Esophagus (tissue), 2 donors: ENCODE results near the gene LRMDA. TPM values are rescaled to one million over a fixed set of nuclear protein-coding genes. Genes with fewer than 3 reads are reported as not detected.

ENCODE experiments used
- H3K27ac ChIP-seq, 2 donors: one replicate each; pipeline ENCODE4 v1.5.1; 2013; ENCODE audit warnings: low read depth in 2 of 2, mild to moderate bottlenecking in 2 of 2, inconsistent platforms in 1 of 2, low read length in 1 of 2, moderate library complexity in 1 of 2
- H3K27me3 ChIP-seq, 2 donors: one replicate each; pipeline ENCODE4 v1.6.1; 2013; ENCODE audit warnings: low read length in 2 of 2, control low read depth in 1 of 2, mild to moderate bottlenecking in 1 of 2; ENCODE audit not compliant: insufficient read depth in 2 of 2, control insufficient read depth in 1 of 2
- H3K36me3 ChIP-seq, 2 donors: one replicate each; pipeline ENCODE4 v1.6.1; 2013; ENCODE audit warnings: low read length in 1 of 2; ENCODE audit not compliant: control insufficient read depth in 2 of 2, insufficient read depth in 2 of 2
- H3K4me1 ChIP-seq, 2 donors: one replicate each; pipeline ENCODE4 v1.6.1; 2013; ENCODE audit warnings: low read length in 1 of 2; ENCODE audit not compliant: control insufficient read depth in 2 of 2, insufficient read depth in 2 of 2
- H3K4me3 ChIP-seq, 2 donors: one replicate each; pipeline ENCODE4 v1.5.1; 2013; ENCODE audit warnings: low read length in 2 of 2, mild to moderate bottlenecking in 2 of 2, low read depth in 1 of 2, moderate library complexity in 1 of 2
- H3K9me3 ChIP-seq, 2 donors: one replicate each; pipeline ENCODE4 v1.6.1; 2013; ENCODE audit warnings: mild to moderate bottlenecking in 2 of 2, low read depth in 1 of 2, low read length in 1 of 2, moderate library complexity in 1 of 2; ENCODE audit not compliant: control insufficient read depth in 2 of 2, insufficient read depth in 1 of 2
- WGBS, 2 donors: extraction: QIAGEN DNeasy Blood & Tissue Kit; methylation state at CpG; one replicate each; pipeline ENCODE4 v1.1.7; 2013; 5-methylcytosine and 5-hydroxymethylcytosine counted together
- polyA plus RNA-seq, 2 donors: library from polyadenylated mRNA; stranded (reverse); fragments of 200-250 nt; gene quantifications; one replicate each; pipeline ENCODE4 v1.2.3, GENCODE V29; 2013
- donor health status: healthy with polysubstance abuse.
- donor health status: Bipolar disorder and iron deficiency.

LRMDA gene
- polyA plus RNA-seq, 2 donors: 1.8 to 4.0 TPM

DNA sequence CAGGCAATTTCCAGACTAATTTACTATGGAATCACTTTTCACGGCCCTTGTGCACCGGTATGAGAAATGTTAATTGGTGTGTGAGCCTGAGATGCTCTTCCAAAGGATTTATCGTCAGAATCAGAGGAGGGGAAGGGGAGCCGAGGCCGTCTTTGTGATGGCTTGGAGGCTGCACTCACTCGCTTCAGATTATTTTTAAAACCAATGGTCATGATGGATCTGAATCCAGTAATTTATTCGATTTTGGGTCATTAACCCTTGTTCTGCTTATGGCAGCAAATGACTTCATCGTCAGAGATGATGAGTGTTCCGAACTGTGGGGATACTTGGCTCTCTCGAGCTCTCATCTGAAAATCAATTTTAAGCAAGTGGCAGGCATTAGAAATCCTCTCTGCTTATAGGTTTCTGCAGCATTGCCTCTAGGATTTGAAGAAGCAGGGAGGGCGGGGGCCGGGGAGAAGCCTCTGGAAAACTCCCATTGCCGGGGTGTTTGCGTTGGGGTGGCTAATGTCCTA is 576.3 kb downstream of the LRMDA start:
- no peaks in the 10 kb centered on the region for H3K4me1 ChIP-seq
- no peaks in the 10 kb centered on the region for H3K36me3 ChIP-seq
- H3K9me3 ChIP-seq: peaks cover 0 to 2% of the 10 kb centered on the region in 2 donors
- 89 to 90% methylated on average over 14 of the region's 14 CpGs for WGBS, 2 donors
- H3K27me3 ChIP-seq: no peaks in the 10 kb centered on the region
- no peak overlapping the region for H3K4me3 ChIP-seq
- H3K27ac ChIP-seq: no peak overlapping the region

DNA sequence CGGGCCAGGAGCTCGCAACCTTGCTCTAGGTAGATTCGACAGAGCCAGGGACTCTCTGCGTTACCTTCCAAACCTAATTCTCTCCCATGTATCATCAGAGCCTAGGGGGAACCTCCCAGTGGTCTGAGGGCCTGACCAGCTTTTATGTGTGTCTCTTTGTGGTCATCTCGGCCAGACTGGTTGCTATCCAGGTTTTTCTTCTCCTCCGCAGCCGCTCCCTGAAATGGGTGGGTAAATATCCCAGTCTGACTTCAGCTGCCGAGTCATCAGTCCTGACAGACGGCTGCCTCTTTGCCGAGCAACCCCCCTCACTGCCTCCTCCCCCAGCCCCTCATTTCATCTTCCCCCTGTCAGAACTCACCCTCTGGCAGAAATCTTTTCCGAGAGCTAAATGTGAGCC is 578.1 kb downstream of the LRMDA start:
- H3K4me1 ChIP-seq: no peaks in the 10 kb centered on the region
- no peaks in the 10 kb centered on the region for H3K27me3 ChIP-seq
- WGBS, 2 donors: 83% methylated on average over 11 of the region's 11 CpGs
- H3K36me3 ChIP-seq: no peaks in the 10 kb centered on the region
- H3K9me3 ChIP-seq: peaks cover 0 to 2% of the 10 kb centered on the region in 2 donors
- no peak overlapping the region for H3K4me3 ChIP-seq
- no peak overlapping the region for H3K27ac ChIP-seq

DNA sequence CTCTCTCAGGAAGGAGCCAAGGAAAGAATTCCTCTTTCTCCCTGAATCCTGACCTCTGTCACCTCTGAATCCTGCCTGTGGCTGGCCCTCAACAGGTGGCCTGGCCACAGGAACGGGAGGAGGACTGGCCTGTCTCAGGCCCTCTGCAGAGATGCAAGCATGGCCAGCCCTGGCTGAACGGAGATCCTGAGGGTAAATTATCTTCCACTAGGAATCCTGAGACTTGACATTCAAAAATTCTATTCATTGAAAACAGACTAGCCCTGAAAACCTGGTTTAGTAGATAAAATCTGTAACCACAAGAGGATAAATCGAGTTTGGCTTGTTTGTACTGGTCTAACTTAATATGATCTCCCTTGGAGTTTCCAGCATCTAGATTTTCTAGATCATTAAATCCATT is 579.3 kb downstream of the LRMDA start:
- H3K4me1 ChIP-seq: no peaks in the 10 kb centered on the region
- WGBS, 2 donors: 81 to 89% methylated on average over 3 of the region's 3 CpGs
- no peaks in the 10 kb centered on the region for H3K27me3 ChIP-seq
- no peak overlapping the region for H3K27ac ChIP-seq
- no peaks in the 10 kb centered on the region for H3K36me3 ChIP-seq
- peaks cover 0 to 2% of the 10 kb centered on the region in 2 donors for H3K9me3 ChIP-seq
- H3K4me3 ChIP-seq: no peak overlapping the region

DNA sequence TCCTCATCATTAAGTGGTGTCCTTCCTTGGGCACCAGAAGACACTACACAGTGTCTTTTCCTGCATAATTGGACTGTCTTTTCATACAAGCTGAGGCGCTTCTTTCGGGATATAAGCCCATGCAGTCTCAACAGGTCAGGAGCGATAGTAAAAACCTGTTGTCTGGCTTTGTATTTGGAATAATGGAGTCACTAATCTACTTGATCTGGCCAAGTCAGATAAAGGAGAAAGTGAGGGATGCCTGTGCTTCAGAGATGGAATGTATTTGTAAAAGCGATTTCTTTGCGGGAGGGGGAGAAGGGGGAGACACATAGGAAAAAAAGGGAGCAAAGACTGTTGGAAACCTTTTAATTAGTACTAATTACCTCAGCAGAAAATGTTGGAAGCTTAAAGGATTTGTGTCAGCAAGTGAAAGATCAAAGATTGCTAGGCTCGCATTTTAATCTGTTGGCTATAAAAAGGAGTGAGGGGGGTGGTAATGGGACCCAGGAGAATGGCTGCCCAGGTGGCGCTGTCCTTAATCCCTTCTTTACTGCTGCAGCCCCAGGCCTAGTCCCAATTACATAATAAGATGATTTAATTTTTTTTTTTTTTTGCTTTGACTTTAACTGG is 581.4 kb downstream of the LRMDA start:
- Histone ChIP-seq H3K36me3 (no peaks in the 10 kb centered on the region), H3K4me3 (no peak overlapping the region), H3K27ac (no peak overlapping the region), H3K9me3 (peaks cover 0 to 2% of the 10 kb centered on the region in 2 donors), H3K4me1 (no peaks in the 10 kb centered on the region), H3K27me3 (no peaks in the 10 kb centered on the region)
- WGBS, 2 donors: 75 to 89% methylated on average over 7 of the region's 7 CpGs

DNA sequence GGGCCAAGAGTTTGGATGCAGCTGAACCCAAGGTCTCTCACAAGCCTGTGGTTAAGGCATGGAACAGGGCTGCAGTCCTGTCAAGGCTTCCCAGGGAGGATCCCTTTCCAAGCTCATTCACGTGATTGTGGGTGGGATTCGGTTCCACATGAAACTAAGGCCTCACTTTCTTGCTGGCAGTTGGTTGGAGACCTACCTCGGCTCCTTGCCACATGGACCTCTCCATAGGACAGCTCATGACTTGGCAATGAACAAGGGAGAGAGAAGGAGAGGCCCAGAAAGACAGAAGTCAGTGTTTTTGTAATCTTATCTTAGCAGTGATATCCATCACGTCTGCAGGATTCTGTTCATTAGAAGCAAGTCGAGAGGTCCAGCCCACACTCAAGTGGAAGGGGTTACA is 583.8 kb downstream of the LRMDA start:
- WGBS, 2 donors: 76 to 78% methylated on average over 5 of the region's 5 CpGs
- Histone ChIP-seq H3K4me1 (no peaks in the 10 kb centered on the region), H3K9me3 (peaks cover 0 to 2% of the 10 kb centered on the region in 2 donors), H3K4me3 (no peak overlapping the region), H3K36me3 (no peaks in the 10 kb centered on the region), H3K27me3 (no peaks in the 10 kb centered on the region), H3K27ac (no peak overlapping the region)

DNA sequence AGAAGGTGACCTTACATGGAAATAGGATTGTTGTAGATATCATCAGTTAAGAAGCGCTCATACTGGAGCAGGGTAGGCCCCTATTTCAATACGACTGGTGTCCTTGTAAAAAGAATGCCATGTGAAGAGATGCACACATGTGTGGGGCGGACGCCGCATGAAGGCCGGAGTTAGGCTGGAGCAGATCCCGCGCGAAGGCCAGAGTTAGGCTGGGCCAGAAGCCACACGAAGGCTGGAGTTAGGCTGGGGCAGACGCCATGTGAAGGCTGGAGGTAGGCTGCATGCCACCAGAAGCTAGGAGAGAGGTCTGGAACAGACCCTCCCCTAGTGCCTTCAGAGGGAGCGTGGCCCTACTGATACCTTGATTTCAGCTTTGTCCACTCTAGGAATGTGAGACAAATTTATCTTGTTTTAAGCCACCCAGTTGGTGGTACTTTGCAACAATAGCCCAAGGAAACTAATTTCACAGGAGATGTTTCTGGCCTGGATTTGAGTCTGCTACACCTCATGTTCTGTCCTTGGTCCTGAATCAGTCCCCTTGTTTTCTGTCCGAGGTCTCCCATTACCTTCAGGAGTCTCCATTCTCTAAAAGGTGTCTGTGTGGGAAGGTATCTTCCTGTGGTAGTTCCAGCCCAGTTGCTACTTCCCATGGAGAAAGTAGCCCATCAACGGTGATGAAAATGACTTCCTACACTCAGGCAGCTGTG is 585.8 kb downstream of the LRMDA start:
- Histone ChIP-seq H3K4me1 (no peaks in the 10 kb centered on the region), H3K4me3 (no peak overlapping the region), H3K9me3 (peaks cover 0 to 2% of the 10 kb centered on the region in 2 donors), H3K36me3 (no peaks in the 10 kb centered on the region), H3K27me3 (no peaks in the 10 kb centered on the region), H3K27ac (no peak overlapping the region)
- WGBS, 2 donors: 94% methylated on average over 14 of the region's 14 CpGs

DNA sequence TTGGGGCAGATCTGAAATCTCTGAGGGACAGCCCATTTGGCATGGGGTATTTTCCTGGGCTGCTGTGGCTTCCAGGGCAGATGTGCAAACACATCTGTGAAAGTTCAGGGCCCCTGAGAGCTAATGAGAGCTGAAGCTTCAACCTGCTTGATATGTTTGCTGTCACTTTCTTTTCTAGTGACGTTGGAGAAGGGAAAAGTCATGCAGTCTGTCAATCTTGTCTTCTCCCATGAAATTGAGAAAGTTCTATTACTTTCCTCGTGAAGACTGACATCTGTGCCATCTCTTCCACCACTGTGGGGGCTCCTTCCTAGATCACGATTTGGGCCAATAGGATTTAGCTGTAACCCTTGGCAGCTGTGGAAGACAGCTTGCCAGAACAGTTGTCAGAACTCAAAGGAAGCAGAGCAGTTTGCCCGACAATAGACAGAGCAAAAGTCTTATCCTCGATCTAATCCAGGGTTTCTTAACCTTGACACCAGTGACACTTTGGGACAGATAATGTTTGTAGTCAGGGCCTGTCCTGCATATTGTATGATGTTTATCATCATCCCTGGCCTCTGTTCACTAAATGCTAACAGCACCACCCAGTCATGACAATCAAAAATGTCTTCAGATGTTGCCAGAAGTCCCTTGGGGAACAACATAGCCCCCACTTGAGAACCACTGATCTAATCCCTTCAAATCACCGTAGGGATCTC is 586.5 kb downstream of the LRMDA start:
- 78 to 79% methylated on average over 6 of the region's 6 CpGs for WGBS, 2 donors
- no peaks in the 10 kb centered on the region for H3K27me3 ChIP-seq
- no peak overlapping the region for H3K4me3 ChIP-seq
- no peaks in the 10 kb centered on the region for H3K36me3 ChIP-seq
- no peak overlapping the region for H3K27ac ChIP-seq
- H3K4me1 ChIP-seq: no peaks in the 10 kb centered on the region
- peaks cover 0 to 2% of the 10 kb centered on the region in 2 donors for H3K9me3 ChIP-seq

DNA sequence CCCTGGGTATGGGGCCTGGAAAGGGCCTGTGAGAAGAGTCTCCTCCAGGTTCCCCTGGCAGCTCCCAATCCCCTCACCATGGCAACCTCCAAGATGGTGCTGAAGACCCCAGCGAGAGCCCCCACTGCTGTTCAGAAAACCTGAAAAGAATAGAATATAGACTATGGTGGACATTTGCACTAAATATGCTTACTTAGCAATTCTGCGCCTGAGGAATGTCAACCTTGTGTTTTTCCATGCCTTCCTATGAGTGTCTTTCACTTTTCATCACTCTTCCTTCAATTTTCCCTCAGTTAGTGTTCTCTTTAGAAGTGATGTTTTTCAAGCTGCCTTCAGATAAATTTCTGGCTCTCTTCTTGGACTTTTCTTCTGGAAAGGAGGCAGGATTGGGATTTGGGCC is 589.2 kb downstream of the LRMDA start:
- Histone ChIP-seq H3K27ac (no peak overlapping the region), H3K4me1 (no peaks in the 10 kb centered on the region), H3K36me3 (no peaks in the 10 kb centered on the region), H3K4me3 (no peak overlapping the region), H3K27me3 (no peaks in the 10 kb centered on the region), H3K9me3 (peaks cover 0 to 2% of the 10 kb centered on the region in 2 donors)
- 86 to 94% methylated on average over 2 of the region's 2 CpGs for WGBS, 2 donors

DNA sequence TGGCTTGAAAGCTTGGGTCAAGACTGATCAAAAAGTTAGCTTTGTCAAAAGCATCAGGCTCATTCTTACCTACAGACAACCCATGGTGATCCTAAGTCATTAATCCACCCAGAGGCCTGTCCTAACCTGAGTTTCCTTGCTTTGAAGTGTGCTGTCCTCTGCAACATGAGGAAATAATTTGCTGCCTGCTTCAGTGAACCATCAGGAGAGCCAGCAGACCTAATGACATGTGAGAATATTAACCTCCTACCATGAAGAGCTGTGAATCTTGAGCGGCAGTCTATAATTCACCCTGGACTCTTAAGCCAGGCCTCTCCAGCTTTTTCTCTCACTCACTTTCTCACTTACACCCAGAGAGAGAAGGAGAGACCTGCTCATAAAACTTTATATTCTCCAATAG is 590.0 kb downstream of the LRMDA start:
- Histone ChIP-seq H3K27me3 (no peaks in the 10 kb centered on the region), H3K27ac (no peak overlapping the region), H3K36me3 (no peaks in the 10 kb centered on the region), H3K9me3 (peaks cover 0 to 2% of the 10 kb centered on the region in 2 donors), H3K4me1 (no peaks in the 10 kb centered on the region), H3K4me3 (no peak overlapping the region)
- 88 to 92% methylated on average over 1 of the region's 1 CpG for WGBS, 2 donors
